PC-3 (cell line): ENCODE data around the gene RNF11.

Source experiments
- CTCF ChIP-seq: fragments of 300-600 bp; sonication (generic); conservative IDR thresholded peaks from 2 replicates; pipeline ENCODE4 v1.5.1; 2017; ENCODE audit warnings: antibody characterized with exemption, low read depth, mild to moderate bottlenecking, low read length
- EZH2phosphoT487 ChIP-seq: fragments of 300-600 bp; sonication (generic); IDR thresholded peaks from 2 replicates; pipeline ENCODE4 v1.6.1; 2018; ENCODE audit warnings: mild to moderate bottlenecking, antibody characterized with exemption, low read length, borderline replicate concordance

- TF ChIP-seq CTCF = no peak
- TF ChIP-seq EZH2phosphoT487 = no peak
Measured at GRCh38 chr1:51234721-51235425, 1.2 kb upstream of the RNF11 start.
